GM21825 (cell line): ENCODE measurements around the gene DNM3.

Experiments used
- ATAC-seq: cut with Tn5 transposase; IDR thresholded peaks from one replicate; pipeline ENCODE4 v1.9.1; 2021; ENCODE audit warnings: mild to moderate bottlenecking, moderate library complexity; ENCODE audit not compliant: unreplicated experiment

Gene DNM3

DNA sequence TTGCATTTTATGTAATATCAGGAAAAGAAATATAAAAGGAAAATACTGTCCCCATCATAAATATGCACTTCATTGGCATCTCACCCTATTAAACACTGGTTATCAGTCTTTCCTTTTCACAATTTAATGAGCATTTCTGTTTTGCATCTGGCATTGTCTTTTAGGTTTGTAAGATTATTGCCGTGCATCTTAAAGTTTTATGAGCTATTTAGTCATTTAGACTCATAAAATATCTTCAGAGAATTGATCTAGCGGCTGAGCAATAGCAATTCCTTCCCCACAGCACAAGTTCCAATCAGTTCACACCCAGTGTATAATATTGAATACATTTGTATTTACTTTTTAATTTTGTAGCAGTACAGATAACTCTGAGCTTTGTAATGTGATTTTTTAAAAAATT lies 466.8 kb downstream of the DNM3 start:
- no peak for ATAC-seq

DNA sequence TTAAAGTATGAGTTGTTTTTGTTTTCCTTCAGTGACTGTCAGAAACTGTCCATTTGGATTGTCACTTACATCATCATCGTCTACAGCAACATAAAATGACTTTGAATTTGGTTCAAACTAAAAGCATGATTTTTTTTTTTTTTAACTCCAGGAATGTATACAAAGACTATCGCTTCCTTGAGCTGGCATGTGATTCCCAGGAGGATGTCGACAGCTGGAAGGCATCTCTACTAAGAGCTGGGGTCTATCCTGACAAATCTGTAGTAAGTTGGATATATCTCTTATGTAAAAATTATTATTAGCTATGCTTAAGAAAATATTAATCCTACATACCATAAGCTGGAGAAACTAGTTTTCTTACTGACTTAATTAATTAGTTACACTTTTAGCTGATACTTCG lies 467.3 kb downstream of the DNM3 start:
- no peak for ATAC-seq

DNA sequence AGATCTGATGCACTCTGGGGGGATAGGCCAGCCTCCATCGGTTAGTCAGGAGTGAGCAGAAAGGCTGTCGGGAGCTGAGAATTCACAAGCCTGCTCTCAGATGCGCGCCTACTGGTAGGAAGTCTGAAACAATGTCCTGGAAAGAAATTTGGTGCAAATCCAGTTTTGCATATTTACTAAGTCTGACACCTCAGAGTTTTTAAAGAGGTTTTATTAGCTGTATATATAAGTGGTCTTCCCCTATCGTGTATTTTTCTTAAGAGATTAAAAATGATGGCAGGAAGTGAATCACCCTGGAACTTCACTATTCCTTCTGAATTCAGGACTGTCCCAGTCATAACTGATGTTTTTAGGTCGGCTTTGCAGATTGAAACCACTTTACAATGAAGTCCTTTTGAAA lies 479.4 kb downstream of the DNM3 start:
- ATAC-seq, result no peak

DNA sequence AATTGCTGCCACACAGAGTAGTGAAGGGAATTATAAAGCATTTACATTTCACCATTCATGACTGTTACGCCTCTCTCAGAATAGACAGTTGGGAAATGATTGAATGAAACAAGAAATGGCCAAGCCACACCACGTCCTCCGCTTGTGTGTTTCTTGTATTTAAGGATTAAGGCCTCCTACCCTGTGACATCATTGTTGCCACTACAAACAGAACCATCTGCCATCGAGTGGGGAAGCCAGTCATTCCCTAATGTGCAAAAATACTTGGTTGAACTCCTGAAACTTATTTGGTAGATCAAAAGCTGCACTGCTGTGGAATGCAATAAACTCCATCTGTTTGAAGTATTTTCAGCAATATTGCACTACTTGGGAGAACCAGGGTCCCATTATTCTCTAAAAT lies 480.2 kb downstream of the DNM3 start:
- no peak for ATAC-seq

DNA sequence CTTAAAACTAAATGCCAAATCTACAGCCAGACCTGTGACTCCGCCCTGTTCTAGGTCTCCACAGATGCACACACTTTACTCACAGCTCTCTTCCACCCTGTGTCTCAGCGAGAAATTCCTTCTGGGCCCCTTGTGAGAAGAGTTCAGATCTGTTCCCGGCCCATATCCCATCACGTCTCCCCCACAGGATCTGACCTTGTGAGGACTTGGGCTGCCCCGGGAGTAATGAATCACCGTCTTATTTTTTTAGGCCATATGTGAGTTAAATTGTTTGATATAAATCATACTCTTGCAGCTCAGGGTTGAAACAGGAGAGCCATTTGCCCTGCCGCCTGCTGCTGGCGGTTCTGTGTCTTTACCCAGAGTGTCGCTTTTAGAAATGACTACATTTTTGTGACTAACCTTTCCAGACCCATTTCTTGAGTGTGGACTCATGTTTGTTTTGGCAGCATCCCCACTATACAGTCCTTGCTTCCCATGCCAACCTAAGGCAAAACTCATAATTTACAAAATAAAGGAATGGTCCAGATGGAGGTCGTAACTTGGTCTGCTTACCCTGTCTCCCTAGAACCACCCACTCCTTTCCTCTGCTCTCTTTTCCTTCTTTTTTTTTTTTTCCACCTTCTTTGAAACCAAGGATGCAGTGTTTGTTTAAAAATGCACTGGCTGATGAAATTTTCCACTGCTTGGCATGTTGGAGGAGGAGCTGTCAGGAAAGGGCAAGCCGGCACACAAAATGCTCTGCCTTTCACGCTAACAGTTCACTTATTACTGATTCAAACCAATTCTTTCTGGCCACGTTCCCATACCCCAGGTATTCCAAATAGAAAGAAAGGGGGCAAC lies 481.1 kb downstream of the DNM3 start:
- ATAC-seq, result no peak

DNA sequence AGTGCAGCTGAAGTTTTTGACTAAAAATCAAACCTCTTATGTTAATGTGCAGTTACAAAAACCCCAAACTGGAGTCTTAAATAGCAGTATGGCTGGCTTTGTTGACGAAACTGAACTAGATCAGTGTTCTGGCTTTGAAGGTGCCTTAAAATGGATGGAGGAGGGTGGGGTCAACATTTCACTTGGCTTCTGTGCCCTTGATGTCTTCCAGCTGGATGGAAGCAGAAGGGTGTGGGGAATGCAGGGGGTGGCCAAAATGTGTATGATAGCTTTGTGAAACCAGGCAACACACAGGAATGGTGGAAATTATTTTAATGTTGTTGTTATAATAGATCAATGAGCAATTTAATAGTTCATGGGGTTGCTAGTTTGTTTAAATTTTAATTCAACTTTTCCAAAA lies 482.4 kb downstream of the DNM3 start:
- no peak for ATAC-seq

DNA sequence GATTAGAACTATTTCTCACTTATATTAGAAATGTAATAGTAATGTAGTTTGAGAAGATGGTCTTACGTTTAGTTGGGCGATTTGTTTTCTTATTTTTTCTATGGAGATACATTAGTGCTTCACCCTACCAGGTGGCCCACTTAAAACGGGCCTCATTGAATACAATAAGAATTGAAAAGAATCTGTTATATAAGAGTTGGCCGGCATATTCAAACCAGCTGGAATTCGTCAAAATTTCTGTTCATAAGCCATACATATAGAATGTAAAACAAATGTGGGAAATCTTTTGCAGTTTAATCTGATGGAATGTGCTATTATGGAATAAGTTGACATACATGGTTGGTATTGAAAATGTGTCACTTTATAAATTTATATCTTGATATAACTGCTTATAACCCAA lies 482.8 kb downstream of the DNM3 start:
- no peak for ATAC-seq

DNA sequence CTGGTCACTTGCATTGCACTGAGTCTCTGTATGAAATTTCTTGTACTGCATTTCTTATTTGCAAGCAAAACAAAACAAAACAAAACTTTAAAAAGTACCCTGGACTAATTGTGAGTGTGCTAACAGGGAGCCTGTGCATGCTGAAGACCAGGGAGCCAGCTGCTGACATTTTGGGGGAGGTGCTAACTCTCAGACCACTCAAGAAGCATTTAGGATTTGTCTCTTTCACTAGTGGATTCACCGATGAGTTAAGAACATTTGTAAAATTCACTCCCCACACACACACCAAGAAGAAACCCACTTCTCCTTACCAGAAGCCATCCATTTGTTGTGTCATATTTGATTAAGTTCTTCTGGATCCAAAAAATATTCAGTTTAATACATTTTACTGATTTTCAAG lies 483.5 kb downstream of the DNM3 start:
- ATAC-seq, result no peak

DNA sequence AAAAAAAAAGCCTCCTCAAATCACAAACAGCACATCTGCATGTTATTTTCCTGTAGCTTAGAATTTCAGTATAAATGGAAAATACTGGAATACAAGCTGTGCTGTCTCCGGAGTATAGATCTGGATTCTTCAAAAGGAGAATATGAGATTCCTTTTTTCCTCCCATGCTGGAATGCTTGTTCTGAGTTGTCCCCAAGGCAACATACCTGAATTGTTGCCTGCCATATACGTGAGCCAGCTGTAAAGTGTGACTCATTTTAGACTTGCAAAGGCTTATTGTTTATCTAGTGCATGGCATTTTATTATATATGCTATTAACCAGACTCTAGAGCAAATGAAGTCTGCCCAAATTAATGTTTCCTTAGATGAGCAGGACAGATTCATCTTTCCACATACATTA lies 484.2 kb downstream of the DNM3 start:
- no peak for ATAC-seq

DNA sequence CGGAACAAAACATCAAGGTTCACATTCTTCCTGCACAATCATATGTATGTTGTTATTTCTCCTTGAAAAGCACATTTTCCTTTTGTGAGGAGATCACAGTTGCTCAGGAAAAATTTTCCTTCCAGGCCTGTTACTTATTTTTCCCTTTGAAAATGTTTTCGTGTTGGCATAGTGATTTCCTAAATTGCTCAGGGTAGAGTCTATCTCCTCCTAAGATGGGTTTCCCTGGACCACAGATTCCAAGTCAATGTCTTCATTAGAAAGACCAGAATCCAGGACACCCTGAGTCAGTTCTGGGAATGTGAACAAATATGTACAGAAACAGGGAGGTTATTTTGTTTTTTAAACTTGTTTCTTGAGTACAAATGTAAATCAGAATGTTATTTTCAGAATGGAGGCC lies 484.8 kb downstream of the DNM3 start:
- no peak for ATAC-seq

DNA sequence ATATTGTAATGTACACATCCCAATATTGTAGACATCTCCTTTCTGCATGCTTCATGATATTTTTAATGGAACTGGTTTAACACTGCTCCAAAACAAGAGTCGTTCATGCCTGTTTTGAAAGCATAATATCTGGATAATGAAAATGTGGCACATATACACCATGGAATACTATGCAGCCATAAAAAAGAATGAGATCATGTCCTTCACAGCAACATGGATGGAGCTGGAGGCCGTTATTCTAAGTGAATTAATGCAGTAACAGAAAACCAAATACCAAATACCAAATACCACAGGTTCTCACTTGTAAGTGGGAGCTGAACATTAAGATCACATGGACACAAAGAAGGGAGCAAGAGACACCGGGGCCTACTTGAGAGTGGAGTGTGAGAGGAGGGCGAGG lies 487.0 kb downstream of the DNM3 start:
- no peak for ATAC-seq

DNA sequence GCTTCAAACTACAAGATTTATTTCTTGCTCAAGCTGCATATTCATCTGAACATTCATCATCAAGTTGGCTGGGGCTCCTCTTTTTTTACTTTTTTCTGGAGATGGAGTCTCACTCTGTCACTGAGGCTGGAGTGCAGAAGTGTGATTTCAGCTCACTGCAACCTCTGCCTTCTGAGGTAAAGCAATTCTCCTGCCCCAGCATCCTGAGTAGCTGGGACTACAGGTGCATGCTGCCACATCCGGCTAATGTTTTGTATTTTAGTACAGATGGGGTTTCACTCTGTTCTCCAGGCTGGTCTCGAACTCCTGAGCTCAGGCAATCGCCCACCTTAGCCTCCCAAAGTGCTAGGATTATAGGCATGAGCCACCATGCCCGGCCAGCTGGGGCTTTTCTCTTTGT lies 490.9 kb downstream of the DNM3 start:
- ATAC-seq, result no peak

DNA sequence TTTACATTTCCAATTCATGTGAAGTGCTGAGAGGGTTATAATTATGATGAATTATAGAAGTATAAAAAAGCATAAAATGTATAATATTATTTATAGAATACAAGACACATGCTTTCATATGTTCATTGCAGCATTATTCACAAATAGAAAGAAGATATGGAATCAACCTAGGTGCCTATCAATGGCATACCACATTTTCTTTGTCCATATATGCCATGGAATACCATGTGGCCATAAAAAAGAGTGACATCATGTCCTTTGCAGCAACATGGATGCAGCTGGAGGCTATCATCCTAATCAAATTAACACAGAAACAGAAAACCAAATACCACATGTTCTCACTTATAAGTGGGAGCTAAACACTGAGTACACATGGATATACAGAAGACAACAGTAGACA lies 494.1 kb downstream of the DNM3 start:
- ATAC-seq, result no peak

DNA sequence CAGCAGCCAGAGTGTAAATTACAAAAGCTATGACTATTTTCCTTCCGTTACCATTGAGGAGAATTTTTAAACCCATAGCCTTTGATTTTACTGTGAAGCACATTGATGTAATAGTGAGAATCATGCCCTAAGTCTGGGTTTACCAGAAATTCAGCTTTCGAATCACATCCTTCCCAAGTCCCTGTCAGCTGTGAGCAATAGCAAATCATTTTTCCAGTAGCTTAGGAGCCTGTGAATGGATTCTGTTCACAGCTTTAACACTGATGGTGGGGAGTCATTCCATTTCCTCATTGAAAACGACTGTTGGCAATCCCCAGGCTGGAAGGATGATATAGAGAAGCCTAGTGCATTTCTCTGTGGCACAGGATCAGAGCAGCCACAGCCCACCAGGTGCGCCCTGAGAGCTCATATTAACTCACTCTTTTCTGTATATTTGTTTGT lies 497.0 kb downstream of the DNM3 start:
- peak; percentile 30 for ATAC-seq

DNA sequence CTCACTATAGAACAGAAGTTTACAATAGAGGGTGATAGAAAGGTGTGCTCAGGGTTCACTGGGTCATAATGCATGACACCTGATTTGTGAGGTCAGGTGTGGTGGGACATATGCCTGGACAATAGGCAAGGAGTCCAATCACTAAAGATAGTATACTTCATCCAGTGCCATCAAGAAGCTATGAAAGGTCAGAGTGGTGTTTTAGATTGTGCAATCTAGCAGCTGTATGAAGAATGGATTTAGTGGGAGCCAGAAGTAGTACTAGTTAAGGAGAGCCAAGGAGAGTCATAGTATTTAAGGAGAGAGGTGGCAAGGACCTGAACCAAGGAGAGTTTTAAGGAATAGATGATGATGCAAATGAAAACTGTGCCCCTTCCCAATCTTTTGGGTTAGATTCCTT lies 498.5 kb downstream of the DNM3 start:
- ATAC-seq, result no peak

DNA sequence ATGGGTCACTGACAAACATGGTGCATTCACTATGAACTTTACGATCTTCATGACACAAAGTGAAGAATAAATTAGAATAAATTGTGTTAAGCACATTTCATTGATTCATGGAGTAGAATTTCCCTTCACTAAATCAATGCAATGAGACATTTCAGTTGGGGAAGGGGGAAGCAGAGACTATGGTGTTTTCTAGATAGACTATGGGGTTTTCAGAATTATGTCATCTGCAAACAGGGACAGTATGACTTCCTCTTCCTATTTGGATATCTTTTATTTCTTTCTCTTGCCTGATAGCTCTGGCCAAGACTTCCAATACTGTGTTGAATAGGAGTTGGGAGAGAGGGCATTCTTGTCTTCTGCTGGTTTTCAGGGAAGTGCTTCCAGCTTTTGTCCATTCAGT lies 499.2 kb downstream of the DNM3 start:
- ATAC-seq, result no peak

DNA sequence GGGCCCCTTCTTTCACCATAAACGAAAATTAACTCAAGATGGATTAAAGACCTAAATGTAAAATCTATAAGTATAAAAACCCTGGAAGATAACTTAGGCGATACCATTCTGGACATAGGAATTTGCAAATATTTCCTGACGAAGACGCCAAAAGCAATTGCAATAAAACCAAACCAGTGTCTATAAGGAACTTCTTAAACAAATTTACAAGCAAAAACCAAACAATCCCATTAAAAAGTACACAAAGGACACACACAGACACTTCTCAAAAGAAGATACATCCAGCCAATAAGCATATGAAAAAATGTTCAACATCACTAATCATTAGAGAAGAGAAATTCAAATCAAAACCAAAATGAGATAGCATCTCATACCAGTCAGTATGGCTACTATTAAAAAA lies 500.4 kb downstream of the DNM3 start:
- ATAC-seq, result no peak

DNA sequence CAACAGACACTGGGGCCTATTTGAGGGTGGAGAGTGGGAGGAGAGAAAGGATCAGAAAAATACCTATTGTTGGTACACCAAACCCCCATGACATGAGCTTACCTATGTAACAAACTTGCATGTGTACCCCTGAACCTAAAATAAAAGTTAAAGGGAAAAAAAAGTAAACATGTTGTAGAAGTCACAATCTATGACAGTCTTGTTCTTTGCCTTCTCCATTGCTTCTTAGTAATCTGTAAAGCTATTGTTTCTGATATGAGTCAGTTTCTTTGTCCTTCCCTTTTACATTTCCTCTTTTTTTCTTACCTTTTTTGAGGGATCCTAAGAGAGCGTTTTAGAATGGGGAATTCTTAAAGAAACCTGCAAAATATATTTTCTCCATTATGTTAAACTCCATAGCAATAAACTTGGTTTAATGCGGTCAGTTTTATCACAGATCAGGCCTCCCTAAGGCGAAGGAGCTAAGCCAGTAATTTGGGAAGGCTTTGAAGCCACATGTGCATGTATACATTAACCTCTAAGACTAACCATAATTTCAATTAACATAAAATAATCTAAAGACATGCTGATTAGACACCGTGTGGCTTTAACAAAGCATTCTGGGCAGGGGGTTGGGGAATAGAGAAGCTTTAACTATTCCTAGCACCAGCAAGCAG lies 501.4 kb downstream of the DNM3 start:
- ATAC-seq, result peak; percentile 37

DNA sequence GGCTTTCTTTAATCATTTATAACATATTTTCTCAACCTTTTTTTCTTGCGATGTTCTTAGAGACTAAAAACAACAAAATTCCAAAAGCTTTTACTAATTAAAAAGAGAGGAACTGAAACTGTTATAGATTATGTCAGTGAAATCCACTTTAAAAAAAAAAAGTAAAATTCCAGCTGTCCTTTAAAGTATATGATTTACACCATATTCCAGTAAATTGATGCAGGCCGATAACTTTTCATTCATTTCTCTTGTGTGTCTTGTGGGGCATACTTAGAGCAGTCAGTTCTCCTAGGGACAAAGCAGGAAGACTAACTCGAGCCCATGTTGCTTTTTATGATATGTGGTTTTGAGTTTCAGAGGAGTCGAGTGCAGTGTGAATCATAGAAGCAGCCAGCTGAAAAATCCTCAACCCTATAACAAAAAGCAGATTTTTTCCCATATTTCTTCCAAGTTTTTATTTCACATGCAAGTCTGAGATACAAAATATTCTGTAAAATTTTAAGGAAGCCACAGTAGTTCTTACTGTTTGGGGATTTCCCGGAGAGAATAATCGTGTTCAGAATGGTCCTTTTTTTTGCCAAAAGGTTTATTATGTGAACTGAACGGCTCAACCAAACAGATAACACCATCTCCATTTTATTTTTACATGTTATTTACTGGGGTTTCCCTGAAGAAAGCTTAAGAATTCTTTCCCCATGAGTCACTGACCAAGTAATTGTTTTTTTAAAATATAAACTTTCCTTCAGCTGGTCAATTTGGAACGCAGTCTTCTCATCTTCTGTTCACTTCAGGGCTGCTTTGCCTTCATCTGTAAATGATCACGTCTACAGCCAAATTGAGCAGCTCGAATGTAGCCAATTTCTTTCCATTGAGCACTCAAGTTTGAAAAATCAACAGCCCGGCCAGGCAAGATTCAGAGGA lies 502.2 kb downstream of the DNM3 start:
- ATAC-seq, result peak; percentile 37

DNA sequence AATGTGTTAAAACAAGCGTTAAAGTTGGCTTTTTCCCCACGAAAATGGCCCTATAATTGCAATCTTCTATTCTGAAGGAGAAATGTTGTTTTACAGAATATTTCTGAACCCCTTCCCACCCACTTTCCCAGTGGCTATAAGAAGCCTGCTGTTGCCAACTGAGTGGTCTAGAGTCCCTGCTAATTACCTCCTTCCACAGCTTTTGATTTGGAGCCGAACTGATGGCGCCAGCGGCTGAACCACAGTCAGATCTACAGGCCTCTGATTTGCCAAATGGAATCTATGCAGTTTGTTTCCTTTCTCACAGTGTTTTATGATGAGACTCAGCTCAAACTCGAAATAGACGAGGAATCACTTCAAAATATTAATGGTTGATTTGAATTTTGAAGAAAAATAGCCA lies 503.1 kb downstream of the DNM3 start:
- ATAC-seq, result no peak

DNA sequence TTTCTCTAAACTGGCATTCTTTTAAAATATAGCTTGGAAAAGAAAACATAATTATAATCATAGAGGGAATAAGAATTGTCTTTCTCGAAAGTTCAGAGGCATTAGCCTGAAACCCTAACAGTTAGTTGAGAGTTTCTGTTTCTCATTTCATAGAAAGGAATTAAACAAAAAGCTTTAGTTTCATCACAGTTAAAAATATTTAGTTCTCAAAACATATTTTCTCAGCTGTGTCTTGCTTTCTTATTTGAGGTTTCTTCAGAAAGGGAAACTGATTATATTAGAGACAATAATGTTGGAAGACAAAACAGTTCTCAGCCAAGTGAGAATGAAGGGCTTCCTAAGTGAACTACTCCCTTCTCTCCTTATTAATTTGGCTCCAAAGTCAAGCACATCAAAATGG lies 503.8 kb downstream of the DNM3 start:
- no peak for ATAC-seq

DNA sequence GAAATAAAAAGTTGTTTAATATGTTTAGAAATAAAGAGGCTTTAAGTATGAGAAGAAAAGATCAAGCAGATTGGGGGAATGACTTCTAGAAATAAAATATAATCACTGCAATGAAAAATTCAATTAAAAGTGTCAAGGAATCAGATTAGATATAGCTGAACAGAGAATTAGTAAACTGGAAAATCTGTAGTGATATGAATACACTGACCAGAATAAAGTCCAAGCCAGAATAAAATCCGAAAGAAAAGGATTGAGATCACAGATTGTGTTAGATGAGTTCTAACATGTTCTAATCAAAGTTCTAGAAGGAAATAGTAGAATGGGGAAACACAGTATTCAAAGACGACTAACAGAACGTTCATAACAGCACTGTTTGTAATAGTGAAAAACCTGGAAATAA lies 506.1 kb downstream of the DNM3 start:
- no peak for ATAC-seq
